Airway epithelial cell (primary cell): ENCODE results near the gene ZDHHC24. TPM values are rescaled to one million over a fixed set of nuclear protein-coding genes. Genes with fewer than 3 reads are reported as not detected.

Source experiments
- total RNA-seq: library from RNA; depleted of rRNA; stranded (reverse); fragments of >200 nt; gene quantifications from 2 replicates; pipeline ENCODE4 v1.2.3, GENCODE V29; 2015

ZDHHC24 gene, protein sequence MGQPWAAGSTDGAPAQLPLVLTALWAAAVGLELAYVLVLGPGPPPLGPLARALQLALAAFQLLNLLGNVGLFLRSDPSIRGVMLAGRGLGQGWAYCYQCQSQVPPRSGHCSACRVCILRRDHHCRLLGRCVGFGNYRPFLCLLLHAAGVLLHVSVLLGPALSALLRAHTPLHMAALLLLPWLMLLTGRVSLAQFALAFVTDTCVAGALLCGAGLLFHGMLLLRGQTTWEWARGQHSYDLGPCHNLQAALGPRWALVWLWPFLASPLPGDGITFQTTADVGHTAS
- 23.7 and 24.4 TPM in 2 replicates for total RNA-seq

GRCh38 chr11:66545701-66546367 lies at the start of gene ZDHHC24:
TSS of gene ZDHHC24 (minus strand) at chr11:66546048. CDS start at chr11:66546003, 45 bp downstream.

GRCh38 chr11:66592457-66593302 lies 46.8 kb upstream of the ZDHHC24 start, which contains the start of the genes CCDC87 and CCS:
TSS of gene CCDC87 (minus strand) at chr11:66593063. CDS start at chr11:66593015, 48 bp downstream.
TSS of gene CCS (plus strand) at chr11:66593185. CDS start at chr11:66593262, 77 bp downstream.

DNA sequence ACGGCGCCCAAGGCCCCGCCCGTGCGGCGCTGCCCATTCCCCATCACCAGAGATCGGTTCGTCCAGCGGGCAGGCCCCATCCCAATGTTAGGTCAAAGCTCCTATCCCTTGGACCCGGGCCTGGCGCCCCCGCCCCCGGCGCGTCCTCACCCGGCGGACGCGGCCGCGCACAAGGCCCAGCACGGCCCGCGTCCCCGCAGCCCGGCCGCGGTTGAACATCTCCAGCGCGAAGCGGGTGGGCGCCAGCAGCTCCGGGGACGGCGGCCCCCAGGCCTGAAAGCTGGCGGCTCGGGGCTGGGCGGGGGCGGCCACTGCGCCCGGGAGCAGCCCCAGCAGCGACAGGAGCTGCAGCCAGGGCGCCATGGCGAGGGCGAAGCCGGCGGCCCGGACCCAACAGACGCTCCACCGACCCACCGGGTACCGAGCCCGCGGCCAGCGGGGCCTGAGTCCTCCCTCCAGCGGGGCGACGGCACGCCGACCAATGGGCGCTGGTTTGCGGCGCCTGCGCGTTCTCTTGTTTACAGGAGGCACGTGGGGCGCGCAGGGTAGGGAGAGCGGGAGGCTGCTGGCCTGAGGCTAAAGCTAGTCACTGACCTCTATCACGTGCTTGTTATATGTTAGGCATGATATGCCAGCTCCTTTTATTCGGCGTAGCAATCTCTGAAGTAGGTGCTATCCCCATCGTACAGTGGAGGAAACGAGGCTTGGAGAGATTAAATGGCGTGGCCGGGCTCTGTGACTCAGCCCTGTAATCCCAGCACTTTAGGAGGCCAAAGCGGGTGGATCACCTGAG lies 22.5 kb upstream of the ZDHHC24 start, which contains the start of gene CTSF:
Gene CTSF (minus strand): TSS at position 483 of the 793 bp plus-strand sequence. CDS start 120 bp downstream, at position 363.

DNA sequence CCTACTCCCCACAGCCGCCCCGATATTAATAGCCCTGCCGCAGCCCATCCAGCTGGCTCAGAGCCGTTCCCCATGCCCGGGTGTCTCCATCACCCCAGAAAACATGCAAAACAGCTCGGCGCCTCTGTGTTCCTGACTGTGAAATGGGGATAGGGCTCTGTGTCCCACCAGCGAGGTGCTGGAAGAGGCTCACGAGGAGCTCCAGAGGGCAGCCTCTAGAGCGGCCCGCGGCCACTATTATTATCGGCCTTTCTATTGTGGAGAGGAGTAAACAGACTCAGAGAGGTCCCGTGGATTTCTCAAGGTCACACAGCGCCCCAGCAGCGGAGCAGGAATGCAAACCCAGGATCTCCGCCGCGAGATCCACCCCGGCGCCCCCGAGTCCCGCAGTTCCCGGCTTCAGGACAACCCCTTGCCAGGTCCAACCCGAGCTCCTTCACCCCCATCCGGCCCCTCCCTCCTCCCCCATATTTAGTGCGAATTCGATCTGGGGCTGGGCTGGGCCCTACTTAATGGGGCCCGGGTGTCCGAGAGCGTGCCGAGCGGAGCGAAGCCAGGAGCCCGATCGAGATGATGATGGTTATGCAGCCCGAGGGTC lies 619 bp upstream of the ZDHHC24 start, which contains the start of gene ACTN3:
Gene ACTN3 (plus strand): TSS at position 536 of the 598 bp plus-strand sequence. CDS start 35 bp downstream, at position 571.

DNA sequence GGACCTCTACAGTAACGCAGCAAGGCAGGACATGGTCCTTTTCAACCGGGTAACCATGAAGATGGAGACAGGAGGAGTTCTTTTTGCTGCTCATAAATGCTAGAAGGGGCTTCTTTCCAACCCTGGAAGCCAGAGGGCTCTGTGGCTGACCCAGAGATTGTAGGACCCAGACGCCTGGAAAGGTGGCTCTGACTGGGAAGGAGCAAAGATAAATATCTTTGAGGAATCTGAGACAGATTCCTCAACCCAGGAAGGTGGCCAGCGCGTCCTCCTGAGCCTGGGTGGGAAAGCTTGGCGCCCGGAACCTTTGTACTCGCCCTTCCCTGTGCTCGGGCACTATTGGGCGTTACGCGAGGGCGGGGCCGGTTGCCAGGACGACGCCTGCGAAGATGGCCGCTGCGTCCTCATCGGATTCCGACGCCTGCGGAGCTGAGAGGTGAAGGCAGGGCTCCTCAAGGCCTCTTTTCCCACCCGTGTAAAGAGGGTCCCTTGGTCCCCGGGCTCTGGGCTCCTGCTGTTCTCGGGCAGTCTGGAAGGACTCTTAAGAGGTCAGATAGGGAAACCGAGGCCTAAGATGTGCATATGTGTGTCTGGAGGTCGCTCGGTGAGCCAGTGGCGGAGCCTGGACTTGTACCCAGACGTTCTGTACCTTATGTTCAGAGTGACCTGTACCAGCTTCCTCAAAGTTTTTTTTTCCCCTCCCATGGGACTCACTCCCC lies 35.4 kb downstream of the ZDHHC24 start, which contains the start of gene BBS1:
Gene BBS1 (plus strand): TSS at position 365 of the 719 bp plus-strand sequence. CDS start 25 bp downstream, at position 390.

DNA sequence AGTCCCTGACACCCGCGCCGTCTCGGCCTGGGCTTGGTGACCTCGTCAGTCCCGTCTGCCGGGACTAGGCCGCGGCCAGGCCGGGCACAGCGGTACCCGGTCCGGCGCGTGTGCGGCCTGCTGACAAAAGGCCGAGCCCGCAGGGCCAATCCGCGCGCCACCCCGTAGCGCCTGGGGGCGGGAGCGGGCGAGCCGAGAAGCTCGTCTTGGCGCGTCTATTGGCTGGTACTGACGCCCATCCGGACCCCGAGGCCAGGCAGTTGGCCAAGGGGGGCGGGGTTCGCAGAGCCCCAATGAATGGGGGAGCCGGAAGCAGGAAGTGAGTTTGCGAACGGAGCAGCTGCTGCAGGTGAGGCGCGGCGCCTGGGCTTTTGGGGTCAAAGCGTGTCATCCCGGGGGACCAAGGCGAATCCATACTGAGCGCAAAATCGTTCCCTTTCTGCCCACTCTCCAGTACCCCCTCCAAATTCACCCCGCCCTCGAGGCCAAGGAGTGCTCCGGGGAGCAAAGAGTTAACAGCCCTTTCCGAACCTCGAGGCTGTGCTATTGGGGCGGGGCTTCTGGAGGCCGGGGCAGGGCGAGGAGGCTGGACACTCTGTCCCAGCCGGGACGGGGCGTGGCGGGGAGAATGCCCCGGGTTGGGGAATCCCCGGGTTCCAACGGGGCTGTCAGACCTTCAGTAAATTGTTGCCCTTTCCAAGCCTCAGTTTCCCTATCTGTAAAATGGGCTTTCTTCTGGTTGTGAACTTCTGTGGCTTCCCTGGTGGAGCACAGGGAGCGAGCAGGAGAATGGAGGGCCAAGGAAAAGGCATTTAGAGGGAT lies 65.5 kb downstream of the ZDHHC24 start, which contains the start of gene DPP3:
Gene DPP3 (plus strand): TSS at position 318 of the 822 bp plus-strand sequence. CDS start 1,767 bp downstream, outside the sequence.

Other genes with a start within 250 kb of the ZDHHC24 start
- 1.6 and 2.0 TPM in 2 replicates for gene CD248, start 229.0 kb downstream of the ZDHHC24 start, total RNA-seq
- gene RIN1, start 209.6 kb downstream of the ZDHHC24 start, total RNA-seq, result 58.2 and 67.9 TPM in 2 replicates
- 75.5 and 85.1 TPM in 2 replicates for gene BRMS1, start 200.9 kb downstream of the ZDHHC24 start, total RNA-seq
- 31.2 and 33.5 TPM in 2 replicates for gene B4GAT1, start 198.4 kb downstream of the ZDHHC24 start, total RNA-seq
- gene SLC29A2, start 174.3 kb downstream of the ZDHHC24 start, total RNA-seq, result 5.9 and 8.7 TPM in 2 replicates
- gene NPAS4, start 125.0 kb downstream of the ZDHHC24 start, total RNA-seq, result not detected in 2 replicates
- gene MRPL11, start 107.2 kb downstream of the ZDHHC24 start, total RNA-seq, result 64.4 and 64.7 TPM in 2 replicates
- 8.1 and 8.3 TPM in 2 replicates for gene PELI3, start 79.1 kb downstream of the ZDHHC24 start, total RNA-seq
- gene DPP3, start 65.6 kb downstream of the ZDHHC24 start, total RNA-seq, result 81.5 and 97.4 TPM in 2 replicates
- gene BBS1, start 35.4 kb downstream of the ZDHHC24 start, total RNA-seq, result 20.9 and 23.9 TPM in 2 replicates
- 0.14 TPM in 1 of 2 replicates, not detected in the other for gene ACTN3, start 855 bp upstream of the ZDHHC24 start, total RNA-seq
- gene CTSF, start 22.6 kb upstream of the ZDHHC24 start, total RNA-seq, result 3.2 and 4.6 TPM in 2 replicates
- gene CCDC87, start 47.0 kb upstream of the ZDHHC24 start, total RNA-seq, result 0.14 and 0.23 TPM in 2 replicates
- 14.5 and 22.4 TPM in 2 replicates for gene CCS, start 47.1 kb upstream of the ZDHHC24 start, total RNA-seq
- 33.9 and 46.5 TPM in 2 replicates for gene RBM14, start 70.6 kb upstream of the ZDHHC24 start, total RNA-seq
- 87.2 and 102 TPM in 2 replicates for gene RBM4, start 92.7 kb upstream of the ZDHHC24 start, total RNA-seq
- gene RBM4B, start 131.8 kb upstream of the ZDHHC24 start, total RNA-seq, result 13.2 and 13.3 TPM in 2 replicates
- 67.0 and 131 TPM in 2 replicates for gene SPTBN2, start 183.2 kb upstream of the ZDHHC24 start, total RNA-seq